GM12878 (cell line): ENCODE results near the gene RASGRP3. TPM values are rescaled to one million over a fixed set of nuclear protein-coding genes. Genes with fewer than 3 reads are reported as not detected.

Source experiments
- BHLHE40 ChIP-seq, 2 experiments: fragments of 450-650 bp in 1 of 2; IDR thresholded peaks; 2 replicates each; pipeline ENCODE4 v1.6.1; 2011 to 2017; ENCODE audit warnings: low read depth in 2 of 2, borderline replicate concordance in 1 of 2, improper control_type of control experiment in 1 of 2, low read length in 1 of 2, mild to moderate bottlenecking in 1 of 2
- CHD1 ChIP-seq: IDR thresholded peaks from 2 replicates; pipeline ENCODE4 v1.6.1; 2012; ENCODE audit warnings: low read depth, low read length, improper control_type of control experiment
- CHD2 ChIP-seq: IDR thresholded peaks from 2 replicates; pipeline ENCODE4 v1.6.1; 2011; ENCODE audit warnings: low read depth, low read length, improper control_type of control experiment, borderline replicate concordance
- CHD4 ChIP-seq: fragments of 200-600 bp; sonication (generic); IDR thresholded peaks from 2 replicates; pipeline ENCODE4 v1.6.1; 2016; ENCODE audit warnings: mild to moderate bottlenecking
- ELK1 ChIP-seq: IDR thresholded peaks from 2 replicates; pipeline ENCODE4 v1.6.1; 2012; ENCODE audit warnings: low read depth, low read length, improper control_type of control experiment
- ETV6 ChIP-seq, 2 experiments: fragments of 450-650 bp in 1 of 2; IDR thresholded peaks in 1 of 2; conservative IDR thresholded peaks in 1 of 2; 2 replicates each; pipeline ENCODE4 v1.6.1; 2014; ENCODE audit warnings: antibody characterized with exemption in 1 of 2, borderline replicate concordance in 1 of 2, low read depth in 1 of 2, mild to moderate bottlenecking in 1 of 2, moderate library complexity in 1 of 2
- HCFC1 ChIP-seq: fragments of 150-350 bp; IDR thresholded peaks from 2 replicates; pipeline ENCODE4 v1.6.1; 2014; ENCODE audit warnings: low read length
- MEF2A ChIP-seq: IDR thresholded peaks from 2 replicates; pipeline ENCODE4 v1.6.1; 2011; ENCODE audit warnings: low read depth, mild to moderate bottlenecking, low read length, moderate library complexity; ENCODE audit not compliant: insufficient read depth
- MTA2 ChIP-seq: fragments of 450-650 bp; IDR thresholded peaks from 2 replicates; pipeline ENCODE4 v1.6.1; 2016; ENCODE audit warnings: low read depth, mild to moderate bottlenecking, moderate library complexity
- MTA3 ChIP-seq: IDR thresholded peaks from 2 replicates; pipeline ENCODE4 v1.6.1; 2012; ENCODE audit warnings: low read length, inconsistent platforms, borderline replicate concordance
- MXI1 ChIP-seq: fragments of 150-350 bp; IDR thresholded peaks from 2 replicates; pipeline ENCODE4 v1.6.1; 2011; ENCODE audit warnings: low read depth, mild to moderate bottlenecking, inconsistent platforms, low read length, improper control_type of control experiment
- RFX5 ChIP-seq: IDR thresholded peaks from 2 replicates; pipeline ENCODE4 v1.6.1; 2011; ENCODE audit warnings: low read depth, low read length, improper control_type of control experiment
- SMC3 ChIP-seq: IDR thresholded peaks from 2 replicates; pipeline ENCODE4 v1.6.1; 2011; ENCODE audit warnings: low read length, improper control_type of control experiment, borderline replicate concordance
- TCF7 ChIP-seq: IDR thresholded peaks from 2 replicates; pipeline ENCODE4 v1.6.1; 2014; ENCODE audit warnings: antibody characterized with exemption, borderline replicate concordance
- polyA plus RNA-seq, 11 experiments: library from polyadenylated mRNA; depleted of rRNA in 4 of 11; unstranded in 6 of 11; stranded (reverse) in 5 of 11; fragments of >200 nt; fragmentation: Nextera tagmentation in 4 of 11; fragmentation: Illumina TruSeq in 1 of 11; extraction: Ambion mirVana in 4 of 11; extraction: Trizol in 1 of 11; gene quantifications; 1 replicate in 1 of 11; 2 replicates in 10 of 11; pipeline versions ENCODE4 v1.2.1 to v1.2.3, GENCODE V29; 2011 to 2016; ENCODE audit warnings: inconsistent platforms in 2 of 11, missing spikeins in 2 of 11, low read depth in 1 of 11
- total RNA-seq, 4 experiments: library from RNA; depleted of rRNA in 3 of 4; stranded (reverse); fragments of >200 nt in 3 of 4; fragmentation: Illumina TruSeq in 1 of 4; extraction: Trizol in 1 of 4; gene quantifications; 2 replicates each; pipeline versions ENCODE4 v1.2.1 to v1.2.3, GENCODE V29; 2013 to 2021
- TF ChIP-seq, protein P1 (sequence below): fragments of 450-650 bp; IDR thresholded peaks from 2 replicates; pipeline ENCODE4 v1.6.1; 2018; ENCODE audit warnings: mild to moderate bottlenecking, low read depth, moderate library complexity; ENCODE audit not compliant: partially characterized antibody
- TF ChIP-seq, protein P2 (sequence below): fragments of 150-350 bp; IDR thresholded peaks from 2 replicates; pipeline ENCODE4 v1.6.1; 2016; ENCODE audit warnings: low read depth, low read length
- TF ChIP-seq, protein P3 (sequence below): fragments of 450-650 bp; formaldehyde crosslinking; IDR thresholded peaks from 2 replicates; pipeline ENCODE4 v1.4.0; 2020; ENCODE audit warnings: mild to moderate bottlenecking, moderate library complexity
- TF ChIP-seq, protein P4 (sequence below): IDR thresholded peaks from 2 replicates; pipeline ENCODE4 v1.6.1; 2011; ENCODE audit warnings: low read depth, mild to moderate bottlenecking, low read length, moderate library complexity, borderline replicate concordance; ENCODE audit errors: extremely low read depth

RASGRP3 gene
- total and polyA plus RNA-seq, 10 of the 15 experiments (the other 5 are each of a cell fraction or from before 2014, with no cell fraction given) = 31.6 to 106 (median 64.7) TPM

DNA sequence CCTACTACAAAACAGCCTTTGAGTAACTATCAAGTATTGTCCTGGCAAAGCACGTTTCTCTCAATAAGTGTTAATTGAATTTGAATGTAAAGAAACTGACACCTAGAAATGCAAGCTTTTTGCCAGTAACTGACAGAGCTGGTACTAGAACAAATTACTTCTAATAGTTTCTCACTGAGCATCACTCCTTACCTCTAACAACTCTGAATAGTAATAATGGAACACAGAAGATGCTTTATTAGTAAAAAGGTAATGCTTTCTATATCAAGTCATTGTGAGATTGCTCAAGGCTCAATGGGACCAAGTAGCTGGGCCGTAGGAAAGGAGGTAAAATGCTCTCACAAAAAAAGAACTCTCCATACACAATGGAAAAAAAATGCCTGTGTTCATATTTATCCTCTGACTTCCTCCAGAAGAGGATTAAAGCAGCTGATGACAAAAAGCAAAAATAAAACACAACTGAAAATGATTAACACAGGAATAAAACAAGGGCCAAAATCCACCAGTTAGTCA is 11.8 kb downstream of the RASGRP3 start (continued):
- TF ChIP-seq MEF2A = peak; percentile 42; the same call in 1 of the 2 replicates
- no peak for TF ChIP-seq CHD4
- no peak for TF ChIP-seq RFX5
- TF ChIP-seq MTA3 = peak; percentile 34; the same call in 1 of the 2 replicates
- no peak for TF ChIP-seq CHD2
- TF ChIP-seq HCFC1 = no peak
- TF ChIP-seq SMC3 = 0 out of 2 replicates have a peak, but pooled peaks have one; percentile 11
- no peak for TF ChIP-seq MTA2
- TF ChIP-seq ETV6 (conservative IDR thresholded peaks at IDR 0.05 in 1 of 2, IDR thresholded peaks at IDR 0.05 in 1 of 2; ENCODE audit: borderline replicate concordance in 1 of 2, low read depth in 1 of 2) = peak in 1 of 2 experiments; percentile 17; a peak in 1 of 4 replicates
- TF ChIP-seq, protein P1, sequence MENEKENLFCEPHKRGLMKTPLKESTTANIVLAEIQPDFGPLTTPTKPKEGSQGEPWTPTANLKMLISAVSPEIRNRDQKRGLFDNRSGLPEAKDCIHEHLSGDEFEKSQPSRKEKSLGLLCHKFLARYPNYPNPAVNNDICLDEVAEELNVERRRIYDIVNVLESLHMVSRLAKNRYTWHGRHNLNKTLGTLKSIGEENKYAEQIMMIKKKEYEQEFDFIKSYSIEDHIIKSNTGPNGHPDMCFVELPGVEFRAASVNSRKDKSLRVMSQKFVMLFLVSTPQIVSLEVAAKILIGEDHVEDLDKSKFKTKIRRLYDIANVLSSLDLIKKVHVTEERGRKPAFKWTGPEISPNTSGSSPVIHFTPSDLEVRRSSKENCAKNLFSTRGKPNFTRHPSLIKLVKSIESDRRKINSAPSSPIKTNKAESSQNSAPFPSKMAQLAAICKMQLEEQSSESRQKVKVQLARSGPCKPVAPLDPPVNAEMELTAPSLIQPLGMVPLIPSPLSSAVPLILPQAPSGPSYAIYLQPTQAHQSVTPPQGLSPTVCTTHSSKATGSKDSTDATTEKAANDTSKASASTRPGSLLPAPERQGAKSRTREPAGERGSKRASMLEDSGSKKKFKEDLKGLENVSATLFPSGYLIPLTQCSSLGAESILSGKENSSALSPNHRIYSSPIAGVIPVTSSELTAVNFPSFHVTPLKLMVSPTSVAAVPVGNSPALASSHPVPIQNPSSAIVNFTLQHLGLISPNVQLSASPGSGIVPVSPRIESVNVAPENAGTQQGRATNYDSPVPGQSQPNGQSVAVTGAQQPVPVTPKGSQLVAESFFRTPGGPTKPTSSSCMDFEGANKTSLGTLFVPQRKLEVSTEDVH = no peak
- TF ChIP-seq, protein P2, sequence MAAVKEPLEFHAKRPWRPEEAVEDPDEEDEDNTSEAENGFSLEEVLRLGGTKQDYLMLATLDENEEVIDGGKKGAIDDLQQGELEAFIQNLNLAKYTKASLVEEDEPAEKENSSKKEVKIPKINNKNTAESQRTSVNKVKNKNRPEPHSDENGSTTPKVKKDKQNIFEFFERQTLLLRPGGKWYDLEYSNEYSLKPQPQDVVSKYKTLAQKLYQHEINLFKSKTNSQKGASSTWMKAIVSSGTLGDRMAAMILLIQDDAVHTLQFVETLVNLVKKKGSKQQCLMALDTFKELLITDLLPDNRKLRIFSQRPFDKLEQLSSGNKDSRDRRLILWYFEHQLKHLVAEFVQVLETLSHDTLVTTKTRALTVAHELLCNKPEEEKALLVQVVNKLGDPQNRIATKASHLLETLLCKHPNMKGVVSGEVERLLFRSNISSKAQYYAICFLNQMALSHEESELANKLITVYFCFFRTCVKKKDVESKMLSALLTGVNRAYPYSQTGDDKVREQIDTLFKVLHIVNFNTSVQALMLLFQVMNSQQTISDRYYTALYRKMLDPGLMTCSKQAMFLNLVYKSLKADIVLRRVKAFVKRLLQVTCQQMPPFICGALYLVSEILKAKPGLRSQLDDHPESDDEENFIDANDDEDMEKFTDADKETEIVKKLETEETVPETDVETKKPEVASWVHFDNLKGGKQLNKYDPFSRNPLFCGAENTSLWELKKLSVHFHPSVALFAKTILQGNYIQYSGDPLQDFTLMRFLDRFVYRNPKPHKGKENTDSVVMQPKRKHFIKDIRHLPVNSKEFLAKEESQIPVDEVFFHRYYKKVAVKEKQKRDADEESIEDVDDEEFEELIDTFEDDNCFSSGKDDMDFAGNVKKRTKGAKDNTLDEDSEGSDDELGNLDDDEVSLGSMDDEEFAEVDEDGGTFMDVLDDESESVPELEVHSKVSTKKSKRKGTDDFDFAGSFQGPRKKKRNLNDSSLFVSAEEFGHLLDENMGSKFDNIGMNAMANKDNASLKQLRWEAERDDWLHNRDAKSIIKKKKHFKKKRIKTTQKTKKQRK = no peak
- no peak for TF ChIP-seq ELK1
- no peak for TF ChIP-seq CHD1
- TF ChIP-seq BHLHE40 (IDR thresholded peaks at IDR 0.05; ENCODE audit: borderline replicate concordance in 1 of 2, low read depth in 2 of 2, low read length in 1 of 2) = peak; percentile 77 to 81; a peak in 3 of 4 replicates
- TF ChIP-seq, protein P3, sequence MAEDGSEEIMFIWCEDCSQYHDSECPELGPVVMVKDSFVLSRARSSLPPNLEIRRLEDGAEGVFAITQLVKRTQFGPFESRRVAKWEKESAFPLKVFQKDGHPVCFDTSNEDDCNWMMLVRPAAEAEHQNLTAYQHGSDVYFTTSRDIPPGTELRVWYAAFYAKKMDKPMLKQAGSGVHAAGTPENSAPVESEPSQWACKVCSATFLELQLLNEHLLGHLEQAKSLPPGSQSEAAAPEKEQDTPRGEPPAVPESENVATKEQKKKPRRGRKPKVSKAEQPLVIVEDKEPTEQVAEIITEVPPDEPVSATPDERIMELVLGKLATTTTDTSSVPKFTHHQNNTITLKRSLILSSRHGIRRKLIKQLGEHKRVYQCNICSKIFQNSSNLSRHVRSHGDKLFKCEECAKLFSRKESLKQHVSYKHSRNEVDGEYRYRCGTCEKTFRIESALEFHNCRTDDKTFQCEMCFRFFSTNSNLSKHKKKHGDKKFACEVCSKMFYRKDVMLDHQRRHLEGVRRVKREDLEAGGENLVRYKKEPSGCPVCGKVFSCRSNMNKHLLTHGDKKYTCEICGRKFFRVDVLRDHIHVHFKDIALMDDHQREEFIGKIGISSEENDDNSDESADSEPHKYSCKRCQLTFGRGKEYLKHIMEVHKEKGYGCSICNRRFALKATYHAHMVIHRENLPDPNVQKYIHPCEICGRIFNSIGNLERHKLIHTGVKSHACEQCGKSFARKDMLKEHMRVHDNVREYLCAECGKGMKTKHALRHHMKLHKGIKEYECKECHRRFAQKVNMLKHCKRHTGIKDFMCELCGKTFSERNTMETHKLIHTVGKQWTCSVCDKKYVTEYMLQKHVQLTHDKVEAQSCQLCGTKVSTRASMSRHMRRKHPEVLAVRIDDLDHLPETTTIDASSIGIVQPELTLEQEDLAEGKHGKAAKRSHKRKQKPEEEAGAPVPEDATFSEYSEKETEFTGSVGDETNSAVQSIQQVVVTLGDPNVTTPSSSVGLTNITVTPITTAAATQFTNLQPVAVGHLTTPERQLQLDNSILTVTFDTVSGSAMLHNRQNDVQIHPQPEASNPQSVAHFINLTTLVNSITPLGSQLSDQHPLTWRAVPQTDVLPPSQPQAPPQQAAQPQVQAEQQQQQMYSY (CRISPR knock-in tag) = no peak
- TF ChIP-seq MXI1 = no peak
- TF ChIP-seq TCF7 = peak; percentile 63; the same call in 1 of the 2 replicates
- TF ChIP-seq, protein P4, sequence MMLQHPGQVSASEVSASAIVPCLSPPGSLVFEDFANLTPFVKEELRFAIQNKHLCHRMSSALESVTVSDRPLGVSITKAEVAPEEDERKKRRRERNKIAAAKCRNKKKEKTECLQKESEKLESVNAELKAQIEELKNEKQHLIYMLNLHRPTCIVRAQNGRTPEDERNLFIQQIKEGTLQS = no peak
